Spleen (tissue), 7 donors: ENCODE data around the gene APLP1.

Experiments
- CTCF ChIP-seq, 11 experiments: fragments of 200-600 bp in 7 of 11; fragments of 450-650 bp in 4 of 11; sonication (generic) in 4 of 11; IDR thresholded peaks in 8 of 11; conservative IDR thresholded peaks in 3 of 11; 1 replicate in 7 of 11; 2 replicates in 4 of 11; pipeline versions ENCODE4 v1.4.0 to v1.8.0; 2016 to 2021; ENCODE audit warnings: antibody characterized with exemption in 11 of 11, inconsistent platforms in 4 of 11, mild to moderate bottlenecking in 1 of 11
- POLR2AphosphoS5 ChIP-seq, 3 donors: sonication (generic); formaldehyde crosslinking; IDR thresholded peaks; one replicate each; pipeline ENCODE4 v1.5.1; 2017; ENCODE audit warnings: antibody characterized with exemption in 3 of 3
- donor health status: DM: no; HTN: no; CAD: no; lungs with moderate emphysema.
- donor health status: DM: no; HTN: no; CAD: no.
- donor health status: DM: no; HTN: no; CAD: no.

GRCh38 chr19:35879068-35879467 lies 10.7 kb downstream of the APLP1 start:
- TF ChIP-seq CTCF (IDR thresholded peaks at IDR 0.05 in 8 of 11, conservative IDR thresholded peaks at IDR 0.05 in 3 of 11): no peak
- TF ChIP-seq POLR2AphosphoS5 (IDR thresholded peaks at IDR 0.05): no peak
